ENCODE data around the gene CCDC85C.

The CCDC85C gene

DNA sequence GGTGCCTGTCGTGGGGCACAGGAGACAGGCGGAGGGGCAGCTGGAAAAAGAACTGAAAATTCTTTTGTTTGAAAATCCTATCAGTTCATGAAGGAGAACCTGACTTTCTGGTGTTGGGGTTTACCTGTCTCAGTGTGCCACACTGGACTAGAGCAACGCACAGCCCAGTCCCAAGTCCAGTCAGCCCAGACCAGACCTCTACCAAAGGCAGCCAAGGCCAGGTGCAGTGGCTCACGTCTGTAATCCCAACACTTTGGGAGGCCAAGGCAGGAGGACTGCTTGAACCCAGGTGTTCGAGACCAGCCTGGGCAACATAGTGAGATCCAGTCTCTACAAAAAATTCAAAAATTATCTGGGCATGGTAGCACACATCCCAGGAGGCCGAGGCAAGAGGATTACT lies 4.6 kb downstream of the CCDC85C start:
- no peak for DNase-seq (ENCODE audit: low read depth)
- TF ChIP-seq, protein P1, sequence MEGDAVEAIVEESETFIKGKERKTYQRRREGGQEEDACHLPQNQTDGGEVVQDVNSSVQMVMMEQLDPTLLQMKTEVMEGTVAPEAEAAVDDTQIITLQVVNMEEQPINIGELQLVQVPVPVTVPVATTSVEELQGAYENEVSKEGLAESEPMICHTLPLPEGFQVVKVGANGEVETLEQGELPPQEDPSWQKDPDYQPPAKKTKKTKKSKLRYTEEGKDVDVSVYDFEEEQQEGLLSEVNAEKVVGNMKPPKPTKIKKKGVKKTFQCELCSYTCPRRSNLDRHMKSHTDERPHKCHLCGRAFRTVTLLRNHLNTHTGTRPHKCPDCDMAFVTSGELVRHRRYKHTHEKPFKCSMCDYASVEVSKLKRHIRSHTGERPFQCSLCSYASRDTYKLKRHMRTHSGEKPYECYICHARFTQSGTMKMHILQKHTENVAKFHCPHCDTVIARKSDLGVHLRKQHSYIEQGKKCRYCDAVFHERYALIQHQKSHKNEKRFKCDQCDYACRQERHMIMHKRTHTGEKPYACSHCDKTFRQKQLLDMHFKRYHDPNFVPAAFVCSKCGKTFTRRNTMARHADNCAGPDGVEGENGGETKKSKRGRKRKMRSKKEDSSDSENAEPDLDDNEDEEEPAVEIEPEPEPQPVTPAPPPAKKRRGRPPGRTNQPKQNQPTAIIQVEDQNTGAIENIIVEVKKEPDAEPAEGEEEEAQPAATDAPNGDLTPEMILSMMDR (conservative IDR thresholded peaks at IDR 0.05; ENCODE audit: low read depth, low read length), result no peak
- no peak overlapping the region for H3K4me3 ChIP-seq (ENCODE audit: low read length)

DNA sequence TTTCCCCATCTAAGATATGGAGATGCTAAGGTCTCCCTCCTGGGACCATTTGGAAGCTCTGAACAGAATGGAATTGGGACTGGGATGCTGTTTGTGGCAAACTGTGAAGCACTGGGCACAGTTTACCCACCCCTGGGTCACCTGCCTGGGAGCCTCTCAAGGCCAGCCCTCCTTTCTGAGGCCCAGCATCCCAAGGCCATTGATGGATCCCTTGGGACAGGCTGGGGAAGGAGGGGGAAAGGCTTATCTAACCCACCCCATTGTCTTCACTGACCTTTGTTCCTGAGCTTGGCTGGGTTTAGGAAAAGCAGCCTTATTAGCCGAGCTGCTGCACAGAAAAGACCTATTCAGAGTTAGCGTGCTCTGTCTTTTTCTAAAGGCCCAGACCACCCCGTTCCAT lies 5.2 kb downstream of the CCDC85C start:
- TF ChIP-seq, protein P1 (conservative IDR thresholded peaks at IDR 0.05; ENCODE audit: low read depth, low read length), result no peak
- no peak for DNase-seq (ENCODE audit: low read depth)
- H3K4me3 ChIP-seq (ENCODE audit: low read length), result no peak overlapping the region

DNA sequence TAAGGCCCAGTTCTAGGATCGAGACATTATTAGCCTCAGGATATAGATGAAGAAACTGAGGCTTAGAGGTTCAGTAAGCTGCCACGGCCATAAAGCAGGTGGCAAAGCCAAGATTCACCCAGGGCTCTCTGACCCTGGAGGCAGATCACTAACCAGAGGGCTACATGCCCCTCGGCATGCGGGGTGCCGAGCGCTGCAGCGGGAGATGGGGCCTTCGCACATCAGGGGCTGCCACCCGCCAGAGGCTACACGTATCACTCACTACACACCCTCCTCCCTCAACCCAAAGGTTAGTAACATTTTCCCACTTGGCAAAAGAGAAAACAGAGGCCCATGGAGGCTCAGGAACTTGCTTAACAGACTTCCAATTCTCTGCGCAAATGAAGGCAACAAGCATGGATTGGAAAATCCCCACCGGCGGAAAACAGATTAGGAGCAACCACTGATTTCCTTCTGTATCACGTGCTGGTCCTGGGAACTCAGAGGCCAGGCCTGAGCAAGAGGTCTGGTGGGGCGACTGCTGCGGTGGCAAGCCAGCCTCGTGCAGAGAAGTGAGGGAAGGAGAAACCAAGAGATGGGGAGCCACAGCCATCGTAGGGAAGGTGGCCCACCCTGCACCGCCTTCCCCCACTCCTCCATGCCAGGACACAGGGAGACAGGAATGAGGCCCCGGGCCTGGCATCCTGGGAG lies 6.0 kb downstream of the CCDC85C start:
- DNase-seq (ENCODE audit: low read depth), result peak; percentile 67
- H3K4me3 ChIP-seq (ENCODE audit: low read length), result no peak overlapping the region
- TF ChIP-seq, protein P1 (conservative IDR thresholded peaks at IDR 0.05; ENCODE audit: low read depth, low read length), result no peak

DNA sequence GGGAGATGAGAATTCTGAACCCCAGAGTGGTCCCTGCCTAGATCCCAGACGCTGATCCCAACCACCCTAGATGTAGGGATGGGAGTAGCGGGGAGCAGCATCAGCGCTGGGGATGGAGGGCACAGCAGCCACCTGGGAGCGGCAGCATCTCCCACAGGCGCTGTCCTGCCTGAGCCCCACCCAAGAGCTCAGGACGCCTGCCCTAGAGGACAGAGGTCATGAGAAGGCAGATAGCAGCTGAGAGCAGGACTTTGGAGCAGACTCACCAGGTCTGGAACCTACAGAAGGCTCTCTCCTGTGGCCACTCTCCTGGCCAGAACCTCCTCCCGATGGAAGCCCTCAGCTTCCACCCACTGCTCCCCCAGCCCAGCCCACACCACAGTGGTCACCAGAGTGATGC lies 7.2 kb downstream of the CCDC85C start:
- TF ChIP-seq, protein P1 (conservative IDR thresholded peaks at IDR 0.05; ENCODE audit: low read depth, low read length), result no peak
- H3K4me3 ChIP-seq (ENCODE audit: low read length), result no peak overlapping the region
- DNase-seq (ENCODE audit: low read depth), result no peak

DNA sequence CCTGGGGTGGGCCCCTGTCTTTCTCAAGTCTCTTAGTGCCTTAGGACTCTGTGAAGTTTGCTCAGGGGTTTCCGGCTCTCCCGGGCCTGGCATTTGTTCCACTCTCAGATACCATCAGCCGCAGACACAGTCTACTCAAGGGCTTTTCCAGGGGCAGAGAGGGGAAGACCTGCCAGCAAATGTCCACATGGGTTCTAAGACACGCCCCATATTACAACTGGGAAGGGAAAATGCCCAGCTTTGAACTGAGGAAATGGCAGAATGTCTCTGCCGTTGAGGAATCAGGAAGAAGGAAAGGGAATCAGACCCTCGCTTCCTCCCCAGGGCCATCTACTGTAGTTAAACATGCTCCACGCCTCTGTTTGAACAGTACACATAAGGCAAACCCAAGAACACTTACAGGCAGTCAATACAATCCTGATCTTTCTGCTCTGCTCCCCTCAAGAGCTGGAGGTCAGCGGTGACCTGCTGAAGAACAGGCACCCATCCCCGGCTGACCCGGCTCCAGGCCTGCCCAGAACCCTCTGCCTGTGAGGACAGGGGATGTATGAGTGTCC lies 7.9 kb downstream of the CCDC85C start:
- TF ChIP-seq, protein P1 (conservative IDR thresholded peaks at IDR 0.05; ENCODE audit: low read depth, low read length), result no peak
- H3K4me3 ChIP-seq (ENCODE audit: low read length), result no peak overlapping the region
- DNase-seq (ENCODE audit: low read depth), result no peak

DNA sequence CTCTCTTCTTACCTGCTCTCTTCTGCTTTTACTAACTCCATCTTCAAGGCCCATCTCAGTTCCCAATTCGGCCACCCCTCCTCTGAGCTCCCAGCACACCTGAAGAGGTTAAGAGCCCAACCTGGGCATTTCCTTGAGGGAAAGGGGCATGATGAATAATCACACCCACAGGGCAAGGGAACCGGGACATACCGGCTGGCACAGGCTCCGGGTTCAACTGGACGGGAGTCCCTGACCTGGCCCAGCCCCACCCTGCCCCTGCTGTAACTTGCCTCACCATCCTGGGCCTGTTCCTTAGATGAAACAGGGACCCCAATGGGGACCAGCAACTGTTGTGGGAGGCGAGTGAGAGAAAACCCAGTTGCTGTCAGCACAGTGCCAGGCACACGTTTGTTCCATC lies 8.5 kb downstream of the CCDC85C start:
- TF ChIP-seq, protein P1 (conservative IDR thresholded peaks at IDR 0.05; ENCODE audit: low read depth, low read length), result no peak
- H3K4me3 ChIP-seq (ENCODE audit: low read length), result no peak overlapping the region
- DNase-seq (ENCODE audit: low read depth), result no peak

DNA sequence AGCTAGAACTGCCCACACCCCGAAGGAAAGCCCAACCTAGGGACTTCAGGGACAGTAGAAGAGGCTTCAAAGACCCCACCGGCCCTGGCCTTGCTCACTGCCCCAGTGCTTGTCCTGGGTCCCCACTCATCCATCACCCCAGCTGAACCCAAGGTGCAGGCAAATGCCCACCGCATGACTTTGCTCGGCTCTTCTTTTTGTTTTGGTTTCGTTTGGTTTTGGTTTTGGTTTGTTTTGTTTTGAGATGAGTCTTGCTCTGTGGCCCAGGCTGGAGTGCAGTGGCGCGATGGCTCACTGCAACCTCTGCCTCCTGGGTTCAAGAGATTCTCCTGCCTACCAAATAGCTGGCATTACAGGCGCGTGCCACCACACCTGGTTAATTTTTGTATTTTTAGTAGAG lies 9.0 kb downstream of the CCDC85C start:
- no peak for DNase-seq (ENCODE audit: low read depth)
- TF ChIP-seq, protein P1 (conservative IDR thresholded peaks at IDR 0.05; ENCODE audit: low read depth, low read length), result no peak
- no peak overlapping the region for H3K4me3 ChIP-seq (ENCODE audit: low read length)
